Hematopoietic multipotent progenitor cell treated with erythropoietin and hydrocortisone succinate and interleukin-3 and kit ligand, for 6 days (in vitro differentiated cells): ENCODE data around the gene SUSD4.

Experiments
- DNase-seq: peaks from one replicate; pipeline ENCODE4 v3.0.0-alpha.2; 2015

SUSD4 gene

DNA sequence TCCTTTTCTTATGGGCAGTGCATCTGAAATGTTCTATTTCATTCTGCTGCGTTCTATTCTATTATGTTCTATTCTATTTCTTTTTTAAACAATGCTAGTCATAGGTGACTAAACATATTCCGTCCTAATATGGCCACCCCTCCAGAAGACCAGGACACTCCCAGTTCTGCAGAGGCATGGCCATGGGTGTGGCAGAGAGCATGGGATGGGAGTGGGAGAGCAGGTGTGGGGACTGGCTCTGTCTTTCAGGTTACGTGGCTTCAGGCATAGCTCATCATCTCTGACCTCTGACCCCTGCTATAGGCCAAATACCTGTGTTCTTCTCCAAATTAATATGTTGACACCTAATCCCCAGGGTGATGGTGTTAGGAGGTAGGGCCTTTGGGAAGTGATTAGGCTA, 187.5 kb downstream of the SUSD4 start:
- no peak for DNase-seq

DNA sequence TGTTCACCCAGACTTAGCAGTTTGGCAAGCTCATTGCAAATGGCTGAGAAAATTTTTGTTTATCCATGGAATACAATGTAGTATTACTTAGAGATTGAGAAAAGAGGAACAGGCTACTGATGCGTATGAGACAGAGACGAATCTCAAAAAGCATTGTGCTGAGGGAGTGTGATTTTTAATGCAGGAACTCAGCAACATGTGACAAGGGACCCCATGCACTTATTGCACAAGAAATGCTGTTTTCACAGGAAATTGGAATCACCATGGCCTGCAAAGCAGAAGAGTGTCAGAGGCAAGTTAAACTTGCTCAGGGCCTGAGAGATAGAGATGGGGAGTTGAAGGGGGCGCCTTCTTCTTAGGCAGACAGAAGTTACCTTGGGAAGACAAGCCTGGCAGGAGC, 188.3 kb downstream of the SUSD4 start:
- peak; percentile 29 for DNase-seq

DNA sequence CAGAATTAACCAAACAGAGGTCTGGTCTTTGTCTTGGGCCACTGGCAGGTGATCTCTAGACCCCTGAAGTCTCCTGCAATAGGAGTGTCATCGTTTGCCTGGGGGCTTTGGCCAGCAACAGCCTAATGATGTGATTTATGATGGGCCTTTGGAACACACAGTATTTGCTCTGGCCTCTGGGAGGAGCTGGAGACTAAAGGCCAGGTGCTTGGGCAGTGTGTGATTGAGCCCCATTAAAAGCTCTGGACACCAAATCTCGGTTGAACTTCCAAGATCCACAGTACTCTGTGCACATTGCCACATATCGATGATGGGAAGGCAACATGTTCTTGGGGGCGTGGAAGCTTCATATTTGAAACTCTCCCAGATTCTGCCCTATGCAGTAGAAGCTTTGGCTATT, 188.9 kb downstream of the SUSD4 start:
- no peak for DNase-seq
